AG09319 (cell line): ENCODE measurements around the gene SMG7.
A peak's percentile ranks its signal among the peaks of the same experiment; 100 is the strongest.

Experiments
- DNase-seq: peaks from one replicate; pipeline ENCODE4 v3.0.0-alpha.2; 2010; ENCODE audit warnings: low read depth; ENCODE audit errors: extremely low read depth
- CTCF ChIP-seq: IDR thresholded peaks from 2 replicates; pipeline ENCODE4 v1.5.1; 2011; ENCODE audit warnings: low read depth, mild to moderate bottlenecking, inconsistent platforms, low read length, moderate library complexity

The SMG7 gene

GRCh38 chr1:183514235-183514634 is 41.9 kb downstream of the SMG7 start:
- DNase-seq: no peak
- TF ChIP-seq CTCF: no peak

GRCh38 chr1:183515002-183515689 is 42.8 kb downstream of the SMG7 start:
- DNase-seq: peak; percentile 53
- no peak for TF ChIP-seq CTCF

- TF ChIP-seq CTCF: no peak
- no peak for DNase-seq
Observed at GRCh38 chr1:183516725-183517124, 44.4 kb downstream of the SMG7 start.

GRCh38 chr1:183517401-183517800 is 45.1 kb downstream of the SMG7 start:
- no peak for DNase-seq

GRCh38 chr1:183520379-183520778 is 48.1 kb downstream of the SMG7 start:
- DNase-seq: no peak
- no peak for TF ChIP-seq CTCF

More at GRCh38 chr1:183517401-183517800, 45.1 kb downstream of the SMG7 start:
- no peak for TF ChIP-seq CTCF

GRCh38 chr1:183522104-183522503 is 49.8 kb downstream of the SMG7 start:
- TF ChIP-seq CTCF: no peak
- no peak for DNase-seq

GRCh38 chr1:183528577-183528976 is 56.3 kb downstream of the SMG7 start:
- no peak for TF ChIP-seq CTCF
- no peak for DNase-seq
